ENCODE measurements around the gene DNER. TPM values are rescaled to one million over a fixed set of nuclear protein-coding genes. Genes with fewer than 3 reads are reported as not detected.

The DNER gene
- total RNA-seq, 1 experiment from 2014 or later, result 2.9 TPM

- H3K9me2 ChIP-seq (ENCODE audit: insufficient read depth), result no peaks in the 10 kb centered on the region
- RAD21 ChIA-PET (ENCODE audit: low non-redundant PET in 1 of 2, low total read pairs in 2 of 2, uncharacterized antibody in 2 of 2, unreplicated experiment in 2 of 2), result no interaction called here
- DNase-seq (ENCODE audit: low read depth, low spot score) (no peak), ATAC-seq (no peak)
- H2AFZ ChIP-seq (ENCODE audit: low read depth, low read length, poor library complexity, severe bottlenecking), result no peak overlapping the region
- CTCF ChIA-PET, result no interaction called here
- POLR2A ChIA-PET, result no interaction called here
- no peak overlapping the region for H3K4me2 ChIP-seq (ENCODE audit: low read length)
- H3K27me3 ChIP-seq (ENCODE audit: insufficient read depth, low read length), result no peaks in the 10 kb centered on the region
- no peaks in the 10 kb centered on the region for H3K36me3 ChIP-seq (ENCODE audit: control insufficient read depth in 1 of 2, insufficient read depth in 2 of 2, low read length in 2 of 2)
- no peaks in the 10 kb centered on the region for H4K20me1 ChIP-seq (ENCODE audit: insufficient read depth)
- no TSS peak for BruUV-seq (replicated peaks)
- TF ChIP-seq CBX3 (IDR thresholded peaks at IDR 0.05; ENCODE audit: low read depth), result no peak
- TF ChIP-seq FOSL1 (IDR thresholded peaks at IDR 0.05; ENCODE audit: low read depth), result no peak
- no peak for TF ChIP-seq RAD21 (IDR thresholded peaks at IDR 0.05; ENCODE audit: low read depth)
- TF ChIP-seq REST (IDR thresholded peaks at IDR 0.05; ENCODE audit: low read depth), result no peak
- TF ChIP-seq ZBTB33 (IDR thresholded peaks at IDR 0.05; ENCODE audit: extremely low read depth, insufficient replicate concordance, low read length), result no peak
- TF ChIP-seq ATF3 (IDR thresholded peaks at IDR 0.05), result no peak
- TF ChIP-seq ZFX (IDR thresholded peaks at IDR 0.05), result no peak
- TF ChIP-seq SRF (IDR thresholded peaks at IDR 0.05; ENCODE audit: low read depth), result no peak
- TF ChIP-seq SP1 (IDR thresholded peaks at IDR 0.05; ENCODE audit: low read depth), result no peak
- no peak for TF ChIP-seq EZH2phosphoT487 (IDR thresholded peaks at IDR 0.05; ENCODE audit: borderline replicate concordance)
- no peak for TF ChIP-seq CTCF (IDR thresholded peaks at IDR 0.05 in 2 of 3, conservative IDR thresholded peaks at IDR 0.05 in 1 of 3; ENCODE audit: borderline replicate concordance in 1 of 3, insufficient read depth in 1 of 3, low read depth in 2 of 3, low read length in 2 of 3)
- no peak overlapping the region for H3K9ac ChIP-seq (ENCODE audit: low read length)
- H3K4me1 ChIP-seq (ENCODE audit: control insufficient read depth in 1 of 2, insufficient read depth in 2 of 2, low read length in 2 of 2), result no peaks in the 10 kb centered on the region
- no peaks in the 10 kb centered on the region for H3K9me3 ChIP-seq (ENCODE audit: control insufficient read depth in 1 of 2, insufficient read depth in 1 of 2, low read depth in 1 of 2, low read length in 2 of 2)
- no peak overlapping the region for H3K4me3 ChIP-seq (replicated peaks in 1 of 2; ENCODE audit: low read depth in 1 of 2, low read length in 2 of 2)
- intact Hi-C loops (cut with micrococcal nuclease), result no loop called here
- H3K27ac ChIP-seq (ENCODE audit: low read depth, low read length), result no peak overlapping the region
- H3K79me2 ChIP-seq (ENCODE audit: insufficient read depth, low read length), result no peaks in the 10 kb centered on the region
Observed at GRCh38 chr2:229477269-229477755, 237.0 kb downstream of the DNER start.

Data from HCT116 (cell line).